ENCODE data around the gene AP2B1.

GRCh38 chr17:35695613-35696012 is 108.5 kb downstream of the AP2B1 start:
- TF ChIP-seq CTCF (IDR thresholded peaks at IDR 0.05) (no peak), POLR2A (IDR thresholded peaks at IDR 0.05) (no peak)
